Suppressor macrophage treated with lipopolysaccharide for 4 hours (primary cell): ENCODE measurements around the gene TGFBR1.

Experiments used
- DNase-seq: peaks from one replicate; pipeline ENCODE4 v3.0.0-alpha.2; 2020

The TGFBR1 gene

DNA sequence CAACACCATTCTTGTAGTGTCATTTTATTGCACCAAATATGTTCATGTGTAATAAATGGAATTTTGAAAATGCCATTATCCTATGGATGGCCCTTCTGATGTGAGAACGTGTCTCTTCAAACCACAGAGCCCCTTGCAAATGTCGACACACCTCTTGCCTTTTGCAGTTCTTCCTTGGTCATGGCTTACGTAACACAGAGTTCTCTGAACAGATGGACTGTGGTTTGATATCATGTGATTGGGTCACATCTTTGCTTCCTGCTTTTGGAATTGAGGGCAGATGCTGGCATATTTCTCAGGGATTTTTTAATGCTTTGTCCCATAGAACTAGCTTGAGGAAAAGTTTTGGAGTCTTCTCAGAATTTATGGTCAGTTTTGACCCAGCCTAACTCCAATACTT, 4.6 kb downstream of the TGFBR1 start:
- peak; percentile 92 for DNase-seq

DNA sequence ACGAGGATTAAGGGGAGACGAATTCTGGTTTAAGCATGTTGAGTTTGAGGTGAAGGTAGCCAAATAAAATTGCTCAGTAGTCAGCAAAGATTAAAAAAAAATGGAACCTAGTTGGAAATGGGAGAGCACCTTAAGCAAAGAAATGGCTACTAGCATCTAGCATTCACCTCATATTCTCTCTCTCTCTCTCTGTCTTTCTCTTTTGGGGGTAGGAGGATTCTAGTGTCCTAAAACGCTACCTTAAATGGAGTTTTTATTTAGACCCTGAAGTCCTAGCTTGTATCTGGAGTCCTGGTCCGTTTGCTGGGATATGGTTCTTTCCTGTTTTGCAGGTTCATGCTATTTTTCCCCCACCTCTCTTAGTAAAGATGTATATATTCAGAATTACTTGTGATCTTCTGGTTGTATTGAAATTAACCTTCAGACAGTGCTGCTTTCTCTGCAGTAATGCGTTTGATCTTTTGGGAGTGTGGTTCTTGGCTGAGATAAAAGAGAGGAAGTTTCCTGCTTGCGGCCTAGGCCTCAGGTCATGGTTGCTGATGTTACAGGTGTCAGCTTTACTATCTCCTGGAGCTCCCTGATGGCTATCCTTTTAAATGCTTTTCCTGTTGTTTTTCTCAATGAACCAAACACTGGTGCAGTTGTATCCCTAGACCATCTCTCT, 8.0 kb downstream of the TGFBR1 start:
- DNase-seq: no peak

DNA sequence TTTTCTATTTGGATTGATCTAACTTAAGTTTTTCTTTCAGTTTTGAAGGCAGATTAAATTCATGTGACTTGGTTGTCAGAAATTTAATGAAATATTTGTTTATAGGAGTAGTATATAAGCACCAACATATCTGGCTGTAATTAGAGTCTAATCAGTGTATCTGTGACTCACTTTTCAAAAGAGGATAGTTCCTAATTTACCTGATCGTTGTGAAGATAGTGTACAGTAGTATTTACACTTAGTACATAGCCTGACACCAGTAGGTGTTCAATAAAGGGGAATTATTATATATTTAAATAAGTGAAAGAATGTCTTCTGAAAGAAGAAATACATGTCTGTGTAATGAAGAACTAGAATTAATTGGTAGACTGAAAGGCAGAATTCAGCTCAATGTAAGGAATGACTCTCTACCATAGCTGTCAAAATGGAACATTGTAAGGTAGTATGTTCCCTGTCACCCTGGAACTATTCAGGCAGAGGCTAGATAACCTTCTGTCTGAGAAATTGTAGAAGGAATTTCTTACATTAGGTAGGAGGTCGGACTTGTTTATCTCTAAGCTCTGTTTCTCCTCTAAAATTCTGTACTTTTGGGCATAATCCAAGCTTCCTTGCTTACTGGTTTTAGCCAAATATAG, 8.6 kb downstream of the TGFBR1 start:
- no peak for DNase-seq

DNA sequence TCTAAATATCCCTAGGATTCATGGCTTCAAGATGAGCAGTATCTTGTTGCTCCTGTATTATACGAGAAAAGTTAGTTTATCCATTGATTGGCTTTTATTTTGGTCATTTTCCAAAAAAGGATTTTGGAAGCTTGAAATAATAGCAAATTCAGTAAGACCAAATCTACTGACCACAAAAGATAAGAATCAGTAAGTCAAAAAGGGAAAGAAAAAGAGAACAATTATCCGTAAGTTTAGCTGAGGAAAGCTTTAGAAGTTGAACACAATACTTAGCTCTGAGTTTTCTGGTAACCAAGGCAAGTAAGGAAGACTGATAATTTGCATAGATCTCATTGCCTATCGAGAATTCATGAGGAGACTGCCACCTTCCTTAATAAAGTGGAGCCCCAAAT, 9.1 kb downstream of the TGFBR1 start:
- no peak for DNase-seq

DNA sequence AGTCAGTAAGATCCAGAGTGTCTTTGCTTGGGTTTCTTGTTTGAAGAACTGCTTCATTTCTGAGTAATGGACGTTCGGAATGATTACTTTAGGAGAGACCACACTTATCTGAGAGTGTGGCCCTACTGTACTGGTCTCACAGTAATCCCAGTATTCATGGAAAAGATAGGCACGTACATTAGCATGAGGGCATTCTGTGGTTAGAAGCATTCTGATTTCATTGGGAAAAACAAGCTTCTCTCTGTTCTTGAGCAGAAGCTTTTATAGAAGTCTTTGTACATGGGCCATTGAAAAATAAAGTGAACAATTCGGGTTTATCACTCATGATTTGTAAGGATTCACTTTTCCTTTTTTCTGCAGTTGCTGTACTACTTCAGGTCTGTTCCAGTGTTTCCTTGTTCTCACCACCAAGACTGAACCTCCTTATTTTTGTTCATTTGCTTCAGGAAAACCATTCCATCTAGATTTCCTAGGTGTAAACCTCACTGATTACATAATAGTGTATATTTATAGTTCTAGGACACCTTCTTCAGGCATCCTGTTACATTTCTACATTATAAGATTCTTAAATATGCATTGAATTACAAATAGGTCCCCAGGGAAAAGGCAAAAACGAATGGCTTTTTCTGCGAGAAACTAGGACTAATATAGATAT, 10.1 kb downstream of the TGFBR1 start:
- DNase-seq: no peak

DNA sequence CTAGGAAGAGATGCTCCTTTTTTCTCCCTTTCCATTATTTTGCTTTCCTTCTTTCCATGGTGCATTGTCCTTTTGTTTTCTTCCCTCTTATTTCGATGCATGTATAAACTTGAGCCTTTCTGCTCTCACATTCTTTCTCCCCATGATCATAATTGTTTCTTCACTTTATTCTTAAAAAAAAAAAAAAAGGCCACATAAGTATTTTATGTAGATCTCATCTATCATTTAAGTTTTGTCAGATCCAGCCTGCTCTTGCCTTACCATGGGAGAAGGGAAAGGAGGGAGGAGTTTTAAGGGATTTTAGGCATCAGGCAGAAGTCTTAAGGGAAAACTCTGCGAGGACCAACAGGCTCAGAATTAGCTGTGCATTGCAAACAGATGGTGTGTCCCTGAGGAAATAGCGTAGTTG, 11.1 kb downstream of the TGFBR1 start:
- DNase-seq: no peak

DNA sequence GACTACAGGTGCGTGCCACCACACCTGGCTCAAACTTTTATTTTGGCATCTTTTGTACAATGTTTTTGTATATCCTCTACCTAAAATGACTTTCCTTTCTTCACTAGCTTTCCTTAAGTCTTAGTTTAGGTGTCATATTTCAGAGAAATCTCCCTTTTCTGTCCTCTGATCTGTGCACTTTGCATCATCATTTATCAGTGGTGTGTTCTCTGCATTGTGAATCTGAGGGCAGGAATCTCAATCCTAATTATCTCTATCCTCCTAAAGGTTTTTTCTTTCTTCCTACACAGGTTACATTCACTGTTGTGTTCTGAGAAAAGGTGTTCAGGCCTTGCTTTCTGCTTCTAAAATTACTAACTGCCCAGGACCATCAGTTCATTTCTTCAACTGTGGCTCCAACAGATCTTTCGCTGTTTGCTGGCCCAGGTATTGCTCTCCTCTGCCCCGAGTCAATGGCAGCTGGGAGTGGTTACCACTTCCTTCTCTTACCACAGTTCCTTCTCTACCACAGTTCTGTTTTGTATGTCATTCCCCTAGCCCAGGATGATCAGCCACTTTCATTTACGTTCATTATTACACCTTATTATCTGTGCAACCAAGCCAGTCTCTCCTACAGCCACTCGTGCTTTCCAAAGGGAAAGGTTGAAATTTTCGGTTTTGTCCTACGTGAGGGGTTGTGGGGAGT, 14.0 kb downstream of the TGFBR1 start:
- DNase-seq: peak; percentile 59

DNA sequence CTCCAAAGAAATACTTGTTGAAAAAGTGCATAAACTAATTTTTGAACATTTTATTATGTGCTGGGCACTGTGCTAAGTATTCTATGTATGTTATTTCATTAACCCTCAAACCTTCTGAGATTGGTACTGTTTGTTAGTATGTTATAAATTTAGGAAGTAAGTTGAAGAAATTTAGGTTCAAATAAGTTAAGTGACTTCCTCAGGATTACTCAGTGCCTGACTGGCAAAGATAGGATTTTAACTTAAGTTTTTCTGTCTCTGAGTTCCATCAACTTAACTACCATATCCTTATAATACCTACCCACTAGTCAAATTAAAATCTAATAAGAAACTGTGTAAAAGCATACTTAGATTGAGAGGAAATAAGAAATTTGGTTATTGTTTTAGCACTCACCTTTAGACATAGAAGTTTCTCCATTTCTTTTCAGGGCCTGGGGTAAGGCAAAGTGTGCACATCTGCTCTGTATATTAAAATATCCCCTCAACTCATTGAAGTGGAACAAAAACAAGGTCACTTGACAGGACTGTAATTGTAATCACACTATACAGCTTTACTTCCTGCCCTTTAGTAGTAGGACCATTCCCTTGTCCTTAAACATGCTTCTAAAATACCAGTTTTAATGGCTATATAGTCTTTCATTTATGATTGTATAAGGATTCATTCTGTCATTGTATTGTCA, 15.2 kb downstream of the TGFBR1 start:
- DNase-seq: no peak

DNA sequence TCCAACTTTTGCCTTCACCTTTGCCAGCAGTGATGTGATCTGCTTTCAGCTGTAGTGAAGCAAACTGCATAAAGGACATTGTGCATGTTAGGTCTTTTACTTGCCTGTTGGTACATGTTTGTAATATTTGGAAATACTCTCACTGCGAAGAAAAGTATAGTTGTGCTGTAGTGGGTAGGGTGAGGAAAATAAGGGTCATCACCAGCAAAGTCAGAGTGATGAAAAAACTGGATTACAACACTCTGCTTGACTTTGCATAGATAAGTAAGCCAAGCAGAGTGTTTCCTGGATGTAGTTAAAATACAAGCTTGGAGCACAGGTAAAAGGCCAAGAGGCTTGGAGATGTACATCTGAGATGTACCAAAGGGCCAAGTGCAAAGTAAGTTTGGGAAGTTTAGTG, 16.7 kb downstream of the TGFBR1 start:
- peak; percentile 48 for DNase-seq

DNA sequence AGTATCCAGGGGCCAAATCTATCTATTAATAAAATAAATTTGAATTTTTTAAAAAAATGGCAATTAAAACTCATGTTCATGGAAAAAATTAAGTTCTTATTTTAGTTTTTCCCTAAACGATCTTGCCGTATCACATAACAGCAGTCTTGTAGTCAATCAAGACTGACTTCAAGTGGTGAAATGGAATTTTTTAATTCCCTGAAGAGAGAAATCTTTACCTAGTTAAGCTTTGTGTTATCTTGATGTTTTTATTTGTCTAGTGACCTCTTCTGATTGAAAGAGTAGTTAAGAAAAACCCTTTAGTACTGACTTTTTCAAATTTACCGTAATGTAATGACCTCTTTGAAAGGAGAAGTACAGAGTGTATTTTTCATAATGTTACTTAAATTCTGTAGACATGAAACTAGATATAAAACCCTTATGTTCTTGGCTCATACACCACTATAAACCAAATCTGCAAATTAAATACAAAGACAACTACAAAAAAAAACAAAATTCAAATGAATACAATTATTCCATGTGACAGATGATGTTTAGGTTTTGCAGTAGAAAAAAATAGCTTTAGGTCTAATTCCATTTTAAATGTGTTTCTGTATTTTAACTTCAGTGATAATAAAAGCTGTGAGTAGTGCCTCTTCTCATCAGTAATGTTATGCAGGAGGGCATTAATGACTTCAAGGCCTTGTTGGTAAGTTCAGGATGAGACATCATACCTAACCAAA, 19.8 kb downstream of the TGFBR1 start:
- DNase-seq: no peak

DNA sequence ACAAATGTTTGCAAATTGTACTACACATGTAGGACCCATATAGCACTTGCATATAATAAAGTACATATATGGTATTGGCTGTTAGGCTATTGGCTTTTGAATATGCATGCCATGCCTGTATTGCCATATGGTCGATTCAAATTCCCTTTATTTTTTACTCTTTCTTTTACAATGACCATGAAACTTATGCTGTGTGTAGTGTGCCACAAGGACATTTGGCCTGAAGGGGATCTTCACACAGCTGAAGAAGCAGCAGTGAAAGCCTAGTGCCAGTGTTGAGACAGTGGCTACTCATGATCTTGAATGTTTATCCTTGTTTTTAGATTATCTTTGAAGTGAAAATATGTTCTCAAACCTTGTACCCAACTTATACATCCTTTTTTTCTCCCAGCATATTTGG, 20.5 kb downstream of the TGFBR1 start:
- no peak for DNase-seq

DNA sequence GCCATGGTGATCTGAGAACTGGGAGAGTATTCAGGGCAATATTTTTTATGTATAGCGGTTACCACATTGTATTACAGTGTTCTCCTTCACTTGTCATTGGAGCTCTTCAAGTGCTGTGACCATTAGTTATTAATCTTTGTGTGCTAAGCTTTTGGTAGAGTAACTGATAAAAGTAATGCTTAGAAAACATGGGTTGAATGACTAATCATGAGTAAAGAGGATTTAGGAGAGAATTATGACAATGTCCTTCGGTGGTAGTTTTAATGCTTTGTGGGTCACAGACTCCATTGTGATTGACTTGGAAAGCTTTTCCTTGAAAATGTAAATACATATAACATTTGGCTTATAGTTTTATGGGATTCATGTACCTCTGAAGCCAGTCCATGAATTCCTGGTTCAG, 21.4 kb downstream of the TGFBR1 start:
- DNase-seq: no peak

DNA sequence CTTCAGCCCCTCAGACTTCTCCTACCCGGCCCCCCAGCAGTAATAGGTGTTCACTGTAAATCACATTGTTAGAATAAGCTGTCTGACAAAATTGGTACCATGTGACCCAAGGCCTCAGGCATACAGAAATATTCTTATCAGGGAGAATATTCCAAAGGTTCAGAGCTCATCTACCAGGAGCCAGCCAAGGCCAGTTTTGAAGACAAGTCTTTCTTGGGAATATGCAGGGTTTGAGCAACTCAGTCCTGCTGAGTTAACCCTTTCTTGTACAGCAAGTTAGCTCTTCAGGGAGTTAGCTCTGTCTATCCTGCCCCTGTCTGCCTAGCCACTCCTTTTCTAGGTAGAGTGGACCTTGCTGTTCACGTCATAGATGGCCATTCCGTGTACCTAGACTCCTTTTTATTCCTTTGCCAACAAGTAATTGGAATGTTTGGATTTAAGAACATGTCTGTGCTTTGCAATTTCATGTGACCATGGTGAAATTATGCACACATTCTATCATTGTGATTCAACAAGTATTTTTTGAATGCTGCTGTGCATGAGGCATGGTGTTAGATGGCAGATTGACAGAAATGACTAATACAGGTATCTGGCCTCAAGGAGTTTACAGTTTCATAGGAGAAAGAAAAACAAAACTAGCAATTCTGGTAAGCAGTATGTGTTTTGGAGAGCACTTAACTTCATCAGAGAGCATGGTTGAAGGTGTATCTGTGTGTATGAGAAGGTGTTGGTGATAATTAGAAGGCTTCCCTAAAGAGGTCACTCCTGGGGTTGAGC, 22.6 kb downstream of the TGFBR1 start:
- no peak for DNase-seq

DNA sequence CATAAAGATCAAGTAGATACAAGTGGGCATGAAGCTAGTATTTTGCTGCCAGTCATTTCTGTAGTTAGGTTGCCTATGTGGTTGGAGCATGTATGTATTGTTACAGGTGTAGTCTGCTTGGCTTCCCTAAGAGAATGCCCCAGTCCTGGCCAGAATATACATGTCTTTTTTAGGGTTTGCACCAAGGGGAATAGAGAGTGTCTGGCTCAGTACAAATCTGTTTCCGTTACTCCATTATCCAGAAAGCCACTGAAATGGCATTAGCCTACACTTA, 23.2 kb downstream of the TGFBR1 start:
- no peak for DNase-seq

DNA sequence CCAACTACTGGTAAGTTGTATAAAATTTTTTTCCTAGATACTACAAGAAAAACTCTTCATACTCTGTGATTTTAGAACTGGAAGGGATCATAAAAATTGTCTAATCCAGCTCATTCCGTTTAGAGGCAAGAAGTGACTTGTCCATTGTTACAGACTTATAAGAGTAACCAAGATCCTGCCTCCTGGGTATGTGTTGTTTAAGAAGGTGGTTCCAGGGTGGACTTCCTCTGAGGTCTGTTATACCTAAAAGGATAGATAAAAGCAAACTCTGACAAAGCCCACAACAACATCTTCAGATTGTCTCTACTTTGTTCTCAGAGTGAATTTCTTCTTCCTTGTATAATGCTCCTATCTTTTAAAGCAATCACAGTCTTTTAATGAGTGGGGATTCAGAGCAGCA, 24.2 kb downstream of the TGFBR1 start:
- no peak for DNase-seq

DNA sequence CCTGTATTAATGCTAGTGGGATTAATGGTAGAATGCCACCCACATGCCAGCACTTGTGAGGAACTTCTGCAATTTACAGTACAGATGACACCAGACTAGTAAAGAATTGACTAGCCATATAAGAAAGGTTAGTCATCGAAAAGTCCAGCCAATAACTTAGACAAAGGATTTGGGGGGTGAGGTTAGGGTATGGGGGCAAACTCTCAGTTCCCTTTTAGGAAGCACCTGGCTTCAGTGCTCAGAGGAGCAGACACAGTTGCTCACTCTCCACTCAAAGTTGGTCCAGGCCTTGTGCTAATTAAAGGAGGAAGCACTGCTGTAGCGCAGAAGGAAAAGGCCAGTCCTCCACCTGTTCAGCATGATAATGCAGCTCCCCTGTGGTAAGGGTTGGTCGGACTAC, 25.2 kb downstream of the TGFBR1 start:
- DNase-seq: peak; percentile 54

DNA sequence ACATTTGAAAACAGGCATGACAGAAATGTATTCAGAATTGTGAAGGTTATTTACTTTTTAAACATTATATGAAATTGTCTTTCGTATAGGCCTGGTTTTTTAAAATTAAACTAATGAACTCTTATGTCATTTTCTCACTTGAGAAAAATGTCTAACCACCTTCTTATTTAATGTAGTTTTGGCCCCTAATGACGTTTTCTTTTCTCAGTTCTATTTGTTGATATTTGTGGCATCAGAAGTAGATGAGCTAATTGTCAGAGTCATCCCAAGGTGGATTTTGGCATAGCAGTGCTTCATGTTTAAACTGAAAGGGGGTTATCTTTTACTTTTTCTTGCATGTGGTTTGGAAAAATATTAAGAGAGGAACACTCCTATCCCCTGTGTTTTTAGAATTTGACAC, 28.2 kb downstream of the TGFBR1 start:
- DNase-seq: no peak

DNA sequence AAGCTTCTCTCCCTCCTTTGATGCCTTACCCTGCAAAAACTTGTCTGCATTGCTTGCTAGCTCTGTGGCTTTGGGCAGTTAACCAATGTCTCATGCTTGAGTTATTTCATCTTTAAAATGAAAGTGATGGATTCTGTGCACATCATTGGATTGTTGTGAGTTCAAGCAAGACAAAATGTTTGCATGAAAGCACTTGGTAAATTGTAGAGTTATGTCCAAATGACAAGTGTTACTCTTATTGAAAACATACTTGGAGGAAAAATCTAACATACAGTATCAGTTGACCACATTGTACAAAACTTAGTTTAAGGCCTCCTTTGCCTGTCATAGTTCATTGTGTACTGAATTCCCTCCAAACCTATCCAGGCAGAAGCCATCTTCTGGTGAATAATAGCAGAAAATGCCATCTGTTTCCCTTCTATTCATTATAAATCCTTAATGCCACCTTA, 30.0 kb downstream of the TGFBR1 start:
- no peak for DNase-seq

DNA sequence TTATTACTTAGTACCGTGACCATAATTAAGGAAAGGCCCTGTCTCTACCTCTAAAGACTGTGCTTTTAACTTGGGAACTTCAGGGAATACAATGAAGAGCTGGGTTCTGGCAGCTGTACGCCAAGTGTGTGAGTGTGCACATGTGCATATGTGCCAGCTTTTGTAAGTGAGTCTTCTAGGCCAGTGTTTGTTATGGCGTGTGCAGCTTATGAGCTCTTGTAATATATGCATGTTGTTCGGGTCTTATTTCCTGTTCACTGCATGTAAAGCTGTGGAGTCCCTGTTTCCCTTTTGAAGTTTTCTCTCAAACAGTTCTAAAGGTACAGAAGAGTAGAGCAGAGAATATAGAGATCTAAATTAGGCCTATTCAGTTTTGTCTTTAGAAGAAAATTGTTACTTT, 30.5 kb downstream of the TGFBR1 start:
- no peak for DNase-seq

DNA sequence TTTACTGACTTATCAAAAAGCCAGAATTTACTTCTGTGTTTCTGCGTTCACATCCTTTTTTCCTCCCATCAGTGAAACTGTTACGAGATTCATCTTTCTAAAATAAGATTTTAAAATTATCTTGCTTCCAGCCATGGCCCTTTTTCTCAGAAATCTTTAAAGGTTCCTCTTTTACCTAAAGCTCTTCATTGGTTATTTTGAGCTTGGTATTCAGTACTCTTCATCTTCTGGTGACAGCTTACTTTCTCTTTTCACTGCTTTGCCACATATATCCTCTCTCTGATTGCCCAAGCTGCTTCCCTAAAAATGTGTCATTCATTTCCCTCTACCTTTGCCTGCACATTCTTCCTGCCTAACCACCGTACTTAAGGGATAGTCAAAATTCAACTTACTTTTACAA, 32.3 kb downstream of the TGFBR1 start:
- peak; percentile 68 for DNase-seq

DNA sequence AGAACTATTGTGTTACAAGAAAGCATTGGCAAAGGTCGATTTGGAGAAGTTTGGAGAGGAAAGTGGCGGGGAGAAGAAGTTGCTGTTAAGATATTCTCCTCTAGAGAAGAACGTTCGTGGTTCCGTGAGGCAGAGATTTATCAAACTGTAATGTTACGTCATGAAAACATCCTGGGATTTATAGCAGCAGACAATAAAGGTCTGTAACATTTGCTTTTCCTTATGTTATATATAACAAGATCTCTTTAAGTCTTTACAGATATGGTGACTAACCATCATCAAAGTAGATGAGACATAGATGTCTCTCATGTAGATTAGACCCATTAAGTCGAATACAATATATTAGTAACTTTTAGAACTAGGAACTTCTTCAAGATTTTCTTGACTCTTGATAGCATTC, 33.0 kb downstream of the TGFBR1 start:
- DNase-seq: no peak
